HK-2 (cell line): ENCODE data around the gene CRTAC1.
"Not testable (repeated sequence)": the region's sequence is repeated elsewhere in the genome, so short reads cannot be mapped to it uniquely, and the experiment has no call there.

Experiments used
- DNase-seq: peaks from one replicate; pipeline ENCODE4 v3.0.0-alpha.2; 2018; ENCODE audit not compliant: unreplicated experiment

CRTAC1 gene

GRCh38 chr10:97869091-97870042 lies 161.1 kb downstream of the CRTAC1 start:
- peak; percentile 96 for DNase-seq

GRCh38 chr10:97868134-97868685 lies 162.2 kb downstream of the CRTAC1 start:
- no peak for DNase-seq

- DNase-seq, result no peak
Measured at GRCh38 chr10:97867220-97867800, 163.1 kb downstream of the CRTAC1 start.

GRCh38 chr10:97866524-97867219 lies 163.7 kb downstream of the CRTAC1 start:
- DNase-seq, result no peak

GRCh38 chr10:97865488-97865887 lies 164.9 kb downstream of the CRTAC1 start:
- peak; percentile 53 for DNase-seq

- DNase-seq, result no peak
Measured at GRCh38 chr10:97863808-97864207, 166.6 kb downstream of the CRTAC1 start.

GRCh38 chr10:97861924-97862323 lies 168.5 kb downstream of the CRTAC1 start:
- no peak for DNase-seq

- peak; percentile 62 for DNase-seq
Measured at GRCh38 chr10:97861097-97861750, 169.2 kb downstream of the CRTAC1 start.

- DNase-seq, result no peak
Measured at GRCh38 chr10:97858001-97858439, 172.4 kb downstream of the CRTAC1 start.

GRCh38 chr10:97854743-97855142 lies 175.7 kb downstream of the CRTAC1 start:
- no peak for DNase-seq

GRCh38 chr10:97852840-97853405 lies 177.5 kb downstream of the CRTAC1 start:
- no peak for DNase-seq

GRCh38 chr10:97852277-97852676 lies 178.1 kb downstream of the CRTAC1 start:
- no peak for DNase-seq

GRCh38 chr10:97851341-97852001 lies 178.9 kb downstream of the CRTAC1 start:
- DNase-seq, result no peak

- no peak for DNase-seq
Measured at GRCh38 chr10:97850446-97850845, 180.0 kb downstream of the CRTAC1 start.

GRCh38 chr10:97849687-97850402 lies 180.6 kb downstream of the CRTAC1 start, which contains the start of gene GOLGA7B:
GOLGA7B (plus strand) TSS chr10:97849843; CDS start chr10:97850304, 461 bp downstream.
- DNase-seq, result peak; percentile 56

GRCh38 chr10:97849103-97849686 lies 181.2 kb downstream of the CRTAC1 start:
- DNase-seq, result no peak

- no peak for DNase-seq
Measured at GRCh38 chr10:97844678-97845077, 185.7 kb downstream of the CRTAC1 start.

GRCh38 chr10:97843972-97844371 lies 186.4 kb downstream of the CRTAC1 start:
- DNase-seq, result not testable (repeated sequence)

GRCh38 chr10:97843281-97843671 lies 187.1 kb downstream of the CRTAC1 start:
- peak; percentile 26 for DNase-seq
